SK-N-SH (cell line): Measurements from ENCODE around the gene ACAP3. TPM values are rescaled to one million over a fixed set of nuclear protein-coding genes. Genes with fewer than 3 reads are reported as not detected.

Experiments used
- CTCF ChIA-PET: fragments of 300-600, 350-600 bp; formaldehyde crosslinking; extraction: SDS; loops from one replicate; lab custom pipeline; 2021; lab: Yijun Ruan, JAX
- POLR2A ChIA-PET: fragments of 350-600 bp; sonication (Branson Sonifier 250); formaldehyde crosslinking; extraction: SDS; loops from one replicate; lab custom pipeline; 2020; ENCODE audit warnings: antibody characterized with exemption, inconsistent platforms; lab: Yijun Ruan, JAX
- DNase-seq: peaks from one replicate; pipeline ENCODE4 v3.0.0; 2012
- H2AFZ ChIP-seq: fragments of 200-600 bp; sonication (generic); 2 replicates; pipeline ENCODE4 v1.8.1; 2016; ENCODE audit warnings: antibody characterized with exemption, mild to moderate bottlenecking, low read depth
- H3F3A ChIP-seq: fragments of 200-600 bp; sonication (generic); replicated peaks from 2 replicates; pipeline ENCODE3; 2016; ENCODE audit warnings: antibody characterized with exemption, mild to moderate bottlenecking; ENCODE audit not compliant: insufficient read depth
- H3K27ac ChIP-seq, 2 experiments: fragments of 200-500 bp in 1 of 2; fragments of 200-600 bp in 1 of 2; sonication (Bioruptor generic) in 1 of 2; sonication (generic), shearing (Covaris generic) in 1 of 2; 2 replicates each; pipeline versions ENCODE4 v1.5.1 to v1.6.1; 2014 to 2016; ENCODE audit warnings: low read depth in 2 of 2, inconsistent platforms in 1 of 2, low read length in 1 of 2, mild to moderate bottlenecking in 1 of 2, mixed read lengths in 1 of 2
- H3K27me3 ChIP-seq: fragments of 200-600 bp; sonication (generic), shearing (Covaris generic); 2 replicates; pipeline ENCODE4 v1.6.1; 2016; ENCODE audit warnings: mixed run types; ENCODE audit not compliant: insufficient read depth
- H3K36me3 ChIP-seq, 2 experiments: fragments of 200-500 bp in 1 of 2; fragments of 200-600 bp in 1 of 2; sonication (Bioruptor generic) in 1 of 2; sonication (generic) in 1 of 2; replicated peaks in 1 of 2; 2 replicates each; pipeline versions ENCODE3 to v1.5.1; 2014 to 2016; ENCODE audit warnings: low read length in 1 of 2, mild to moderate bottlenecking in 1 of 2; ENCODE audit not compliant: insufficient read depth in 2 of 2, control insufficient read depth in 1 of 2
- H3K4me1 ChIP-seq, 2 experiments: fragments of 200-500 bp in 1 of 2; fragments of 200-600 bp in 1 of 2; sonication (Bioruptor generic) in 1 of 2; sonication (generic), shearing (Covaris generic) in 1 of 2; 2 replicates each; pipeline versions ENCODE4 v1.5.1 to v1.6.1; 2014 to 2016; ENCODE audit warnings: low read depth in 1 of 2, low read length in 1 of 2, mixed run types in 1 of 2; ENCODE audit not compliant: insufficient read depth in 2 of 2, control insufficient read depth in 1 of 2
- H3K4me2 ChIP-seq: fragments of 200-600 bp; sonication (generic), shearing (Covaris generic); 2 replicates; pipeline ENCODE4 v1.6.1; 2017; ENCODE audit warnings: mixed run types
- H3K4me3 ChIP-seq, 2 experiments: fragments of 200-500 bp in 1 of 2; fragments of 200-600 bp in 1 of 2; sonication (Bioruptor generic) in 1 of 2; sonication (generic), shearing (Covaris generic) in 1 of 2; 2 replicates each; pipeline versions ENCODE4 v1.5.1 to v1.8.1; 2014 to 2016; ENCODE audit warnings: low read depth in 2 of 2, inconsistent platforms in 1 of 2, low read length in 1 of 2, mild to moderate bottlenecking in 1 of 2, mixed read lengths in 1 of 2, moderate library complexity in 1 of 2
- H3K79me2 ChIP-seq: fragments of 200-600 bp; sonication (generic); 2 replicates; pipeline ENCODE4 v1.8.1; 2017; ENCODE audit warnings: mild to moderate bottlenecking; ENCODE audit not compliant: insufficient read depth
- H3K9ac ChIP-seq: fragments of 200-600 bp; sonication (generic); 2 replicates; pipeline ENCODE4 v1.6.1; 2017; ENCODE audit warnings: mixed run types
- H3K9me2 ChIP-seq: fragments of 200-600 bp; sonication (generic); 2 replicates; pipeline ENCODE4 v1.6.1; 2017; ENCODE audit warnings: mixed run types
- H3K9me3 ChIP-seq: fragments of 200-600 bp; sonication (generic); 2 replicates; pipeline ENCODE4 v1.6.1; 2017; ENCODE audit warnings: mixed run types, mild to moderate bottlenecking, moderate library complexity
- H4K20me1 ChIP-seq: fragments of 200-600 bp; sonication (generic); 2 replicates; pipeline ENCODE4 v1.6.1; 2017; ENCODE audit warnings: mild to moderate bottlenecking, mixed run types; ENCODE audit not compliant: insufficient read depth
- ELF1 ChIP-seq: IDR thresholded peaks from 2 replicates; pipeline ENCODE4 v1.4.0; 2012
- EZH2phosphoT487 ChIP-seq: fragments of 200-600 bp; sonication (generic); IDR thresholded peaks from 2 replicates; pipeline ENCODE4 v1.6.1; 2017; ENCODE audit warnings: low read depth, mixed run types, mild to moderate bottlenecking, antibody characterized with exemption, moderate library complexity, borderline replicate concordance
- MEF2A ChIP-seq: IDR thresholded peaks from 2 replicates; pipeline ENCODE4 v1.4.0; 2012; ENCODE audit warnings: low read depth, borderline replicate concordance
- NRF1 ChIP-seq: IDR thresholded peaks from 2 replicates; pipeline ENCODE4 v1.6.1; 2012; ENCODE audit warnings: low read depth, mild to moderate bottlenecking, low read length
- RXRA ChIP-seq: IDR thresholded peaks from 2 replicates; pipeline ENCODE4 v1.4.0; 2012; ENCODE audit warnings: low read depth, mild to moderate bottlenecking, borderline replicate concordance
- TCF12 ChIP-seq: IDR thresholded peaks from 2 replicates; pipeline ENCODE4 v1.4.0; 2012
- TEAD4 ChIP-seq: IDR thresholded peaks from 2 replicates; pipeline ENCODE4 v1.4.0; 2012; ENCODE audit warnings: mild to moderate bottlenecking, borderline replicate concordance; ENCODE audit not compliant: insufficient read depth
- USF1 ChIP-seq: IDR thresholded peaks from 2 replicates; pipeline ENCODE4 v1.4.0; 2012; ENCODE audit warnings: low read depth, borderline replicate concordance
- YY1 ChIP-seq: IDR thresholded peaks from 2 replicates; pipeline ENCODE4 v1.4.0; 2012; ENCODE audit warnings: low read depth, mild to moderate bottlenecking
- ZBTB33 ChIP-seq: IDR thresholded peaks from 2 replicates; pipeline ENCODE4 v1.4.0; 2012; ENCODE audit warnings: low read depth, borderline replicate concordance
- WGBS: methylation state at CpG from one replicate; pipeline ENCODE4 v1.1.6; 2017; ENCODE audit warnings: low lambda C conversion rate; 5-methylcytosine and 5-hydroxymethylcytosine counted together
- polyA plus RNA-seq, 3 experiments: library from polyadenylated mRNA; depleted of rRNA; stranded (reverse); fragments of >200 nt; gene quantifications; 2 replicates each; pipeline ENCODE4 v1.2.3, GENCODE V29; 2012
- TF ChIP-seq, protein P1 (sequence below): IDR thresholded peaks from 2 replicates; pipeline ENCODE4 v1.6.1; 2012; ENCODE audit warnings: mild to moderate bottlenecking, low read depth, low read length, moderate library complexity
- TF ChIP-seq, protein P2 (sequence below): fragments of 200-600 bp; sonication (generic); IDR thresholded peaks from 2 replicates; pipeline ENCODE4 v1.6.1; 2017; ENCODE audit warnings: antibody characterized with exemption, mild to moderate bottlenecking, moderate library complexity
- TF ChIP-seq, protein P3 (sequence below): IDR thresholded peaks from 2 replicates; pipeline ENCODE4; 2012

ACAP3 gene
- polyA plus RNA-seq, 1 of the 3 experiments (the other 2 are of a cell fraction) = 51.7 TPM

GRCh38 chr1:1309251-1310108 lies 1.8 kb upstream of the ACAP3 start (continued):
- TF ChIP-seq, protein P1, sequence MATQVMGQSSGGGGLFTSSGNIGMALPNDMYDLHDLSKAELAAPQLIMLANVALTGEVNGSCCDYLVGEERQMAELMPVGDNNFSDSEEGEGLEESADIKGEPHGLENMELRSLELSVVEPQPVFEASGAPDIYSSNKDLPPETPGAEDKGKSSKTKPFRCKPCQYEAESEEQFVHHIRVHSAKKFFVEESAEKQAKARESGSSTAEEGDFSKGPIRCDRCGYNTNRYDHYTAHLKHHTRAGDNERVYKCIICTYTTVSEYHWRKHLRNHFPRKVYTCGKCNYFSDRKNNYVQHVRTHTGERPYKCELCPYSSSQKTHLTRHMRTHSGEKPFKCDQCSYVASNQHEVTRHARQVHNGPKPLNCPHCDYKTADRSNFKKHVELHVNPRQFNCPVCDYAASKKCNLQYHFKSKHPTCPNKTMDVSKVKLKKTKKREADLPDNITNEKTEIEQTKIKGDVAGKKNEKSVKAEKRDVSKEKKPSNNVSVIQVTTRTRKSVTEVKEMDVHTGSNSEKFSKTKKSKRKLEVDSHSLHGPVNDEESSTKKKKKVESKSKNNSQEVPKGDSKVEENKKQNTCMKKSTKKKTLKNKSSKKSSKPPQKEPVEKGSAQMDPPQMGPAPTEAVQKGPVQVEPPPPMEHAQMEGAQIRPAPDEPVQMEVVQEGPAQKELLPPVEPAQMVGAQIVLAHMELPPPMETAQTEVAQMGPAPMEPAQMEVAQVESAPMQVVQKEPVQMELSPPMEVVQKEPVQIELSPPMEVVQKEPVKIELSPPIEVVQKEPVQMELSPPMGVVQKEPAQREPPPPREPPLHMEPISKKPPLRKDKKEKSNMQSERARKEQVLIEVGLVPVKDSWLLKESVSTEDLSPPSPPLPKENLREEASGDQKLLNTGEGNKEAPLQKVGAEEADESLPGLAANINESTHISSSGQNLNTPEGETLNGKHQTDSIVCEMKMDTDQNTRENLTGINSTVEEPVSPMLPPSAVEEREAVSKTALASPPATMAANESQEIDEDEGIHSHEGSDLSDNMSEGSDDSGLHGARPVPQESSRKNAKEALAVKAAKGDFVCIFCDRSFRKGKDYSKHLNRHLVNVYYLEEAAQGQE = no peak
- TF ChIP-seq, protein P2, sequence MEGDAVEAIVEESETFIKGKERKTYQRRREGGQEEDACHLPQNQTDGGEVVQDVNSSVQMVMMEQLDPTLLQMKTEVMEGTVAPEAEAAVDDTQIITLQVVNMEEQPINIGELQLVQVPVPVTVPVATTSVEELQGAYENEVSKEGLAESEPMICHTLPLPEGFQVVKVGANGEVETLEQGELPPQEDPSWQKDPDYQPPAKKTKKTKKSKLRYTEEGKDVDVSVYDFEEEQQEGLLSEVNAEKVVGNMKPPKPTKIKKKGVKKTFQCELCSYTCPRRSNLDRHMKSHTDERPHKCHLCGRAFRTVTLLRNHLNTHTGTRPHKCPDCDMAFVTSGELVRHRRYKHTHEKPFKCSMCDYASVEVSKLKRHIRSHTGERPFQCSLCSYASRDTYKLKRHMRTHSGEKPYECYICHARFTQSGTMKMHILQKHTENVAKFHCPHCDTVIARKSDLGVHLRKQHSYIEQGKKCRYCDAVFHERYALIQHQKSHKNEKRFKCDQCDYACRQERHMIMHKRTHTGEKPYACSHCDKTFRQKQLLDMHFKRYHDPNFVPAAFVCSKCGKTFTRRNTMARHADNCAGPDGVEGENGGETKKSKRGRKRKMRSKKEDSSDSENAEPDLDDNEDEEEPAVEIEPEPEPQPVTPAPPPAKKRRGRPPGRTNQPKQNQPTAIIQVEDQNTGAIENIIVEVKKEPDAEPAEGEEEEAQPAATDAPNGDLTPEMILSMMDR = no peak
- TF ChIP-seq EZH2phosphoT487 = no peak
- TF ChIP-seq ELF1 = no peak
- TF ChIP-seq MEF2A = no peak
- TF ChIP-seq TCF12 = no peak
- TF ChIP-seq YY1 = no peak

DNA sequence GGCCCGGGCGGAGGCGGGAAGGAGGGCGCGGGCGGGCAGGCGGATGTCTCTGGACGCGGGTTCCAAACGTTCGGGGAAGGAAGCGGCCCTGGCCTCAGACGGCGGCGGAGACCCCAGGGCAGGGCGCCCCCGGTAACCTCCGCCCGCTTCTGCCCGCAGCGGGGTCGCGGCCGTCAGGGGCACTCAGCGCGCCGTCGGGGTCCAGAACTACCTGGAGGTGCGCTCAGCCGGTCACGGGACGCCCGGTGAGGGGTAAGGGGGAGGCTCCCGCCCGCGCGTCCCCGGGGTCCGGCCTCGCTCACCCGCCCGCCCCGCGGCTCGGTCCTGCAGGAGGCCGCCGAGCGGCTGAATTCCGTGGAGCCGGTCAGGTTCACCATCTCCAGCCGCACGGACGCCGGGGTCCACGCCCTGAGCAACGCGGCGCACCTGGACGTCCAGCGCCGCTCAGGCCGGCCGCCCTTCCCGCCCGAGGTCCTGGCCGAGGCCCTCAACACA lies 1.1 kb upstream of the ACAP3 start:
- H2AFZ ChIP-seq = no peak overlapping the region
- peaks cover 35% of the 10 kb centered on the region for H3K79me2 ChIP-seq
- H3K27ac ChIP-seq = peak overlapping the region; percentile 62 to 82; a peak in 3 of 4 replicates
- CTCF ChIA-PET = no interaction called here
- peak overlapping the region; percentile 66 to 85 for H3K4me3 ChIP-seq
- H3K4me2 ChIP-seq = peak overlapping the region; percentile 87
- WGBS = 0% methylated on average over 12 of the region's 66 CpGs
- no peaks in the 10 kb centered on the region for H3F3A ChIP-seq
- H3K4me1 ChIP-seq = peaks cover 13 to 41% of the 10 kb centered on the region in 2 experiments; a peak in 2 of 4 replicates
- peaks cover 0 to 36% of the 10 kb centered on the region in 2 experiments for H3K36me3 ChIP-seq
- POLR2A ChIA-PET = interaction anchor here (1.2 kb wide), 1 partner anchor 16 kb away, joined by 3 read pairs; no protein-coding TSS in a partner anchor
- H3K9me2 ChIP-seq = no peaks in the 10 kb centered on the region
- DNase-seq = peak; percentile 71
- H4K20me1 ChIP-seq = peaks cover 15% of the 10 kb centered on the region; the same call in 1 of the 2 replicates
- no peaks in the 10 kb centered on the region for H3K9me3 ChIP-seq
- no peak for TF ChIP-seq YY1
- no peak for TF ChIP-seq ZBTB33
- no peak for TF ChIP-seq NRF1
- no peak for TF ChIP-seq RXRA
- TF ChIP-seq USF1 = 0 out of 2 replicates have a peak, but pooled peaks have one; percentile 5
- TF ChIP-seq TEAD4 = no peak
- TF ChIP-seq, protein P3, sequence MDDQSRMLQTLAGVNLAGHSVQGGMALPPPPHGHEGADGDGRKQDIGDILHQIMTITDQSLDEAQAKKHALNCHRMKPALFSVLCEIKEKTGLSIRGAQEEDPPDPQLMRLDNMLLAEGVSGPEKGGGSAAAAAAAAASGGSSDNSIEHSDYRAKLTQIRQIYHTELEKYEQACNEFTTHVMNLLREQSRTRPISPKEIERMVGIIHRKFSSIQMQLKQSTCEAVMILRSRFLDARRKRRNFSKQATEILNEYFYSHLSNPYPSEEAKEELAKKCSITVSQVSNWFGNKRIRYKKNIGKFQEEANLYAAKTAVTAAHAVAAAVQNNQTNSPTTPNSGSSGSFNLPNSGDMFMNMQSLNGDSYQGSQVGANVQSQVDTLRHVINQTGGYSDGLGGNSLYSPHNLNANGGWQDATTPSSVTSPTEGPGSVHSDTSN = no peak
- peak overlapping the region; percentile 74 for H3K9ac ChIP-seq
- H3K27me3 ChIP-seq = no peaks in the 10 kb centered on the region
